ENCODE measurements around the gene PCDHGB2.

DNA sequence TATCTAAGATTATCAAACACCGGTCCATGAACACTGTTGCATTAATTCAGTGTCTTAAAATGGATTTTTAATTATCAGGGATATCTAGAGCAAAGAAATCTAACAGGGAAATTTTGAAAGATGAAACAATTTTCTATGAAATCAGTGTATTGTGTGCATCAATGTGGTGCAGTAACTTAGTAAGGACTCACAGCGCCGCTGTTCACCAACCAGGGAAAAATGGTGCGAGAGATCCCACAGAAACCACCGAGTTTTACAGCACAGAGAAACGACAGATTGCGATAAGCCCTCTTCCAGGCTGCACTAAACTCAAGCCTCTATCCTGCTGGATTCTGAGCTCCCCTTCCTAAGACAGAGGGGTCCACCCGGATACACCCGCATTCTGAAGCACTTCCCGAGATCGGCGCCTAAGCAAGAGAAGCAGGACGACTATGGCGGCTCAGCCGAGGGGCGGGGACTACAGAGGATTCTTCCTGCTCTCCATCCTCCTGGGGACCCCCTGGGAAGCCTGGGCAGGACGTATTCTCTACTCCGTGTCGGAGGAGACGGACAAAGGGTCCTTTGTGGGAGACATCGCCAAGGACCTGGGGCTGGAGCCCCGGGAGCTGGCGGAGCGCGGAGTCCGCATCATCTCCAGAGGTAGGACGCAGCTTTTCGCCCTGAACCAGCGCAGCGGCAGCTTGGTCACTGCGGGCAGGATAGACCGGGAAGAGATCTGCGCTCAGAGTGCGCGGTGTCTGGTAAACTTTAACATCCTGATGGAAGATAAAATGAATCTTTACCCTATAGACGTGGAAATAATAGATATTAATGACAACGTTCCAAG, 22.9 kb downstream of the PCDHGB2 start, which contains the start of gene PCDHGA7:
- TF ChIP-seq POLR2A (IDR thresholded peaks at IDR 0.05; ENCODE audit: control extremely low read depth in 1 of 2, low read depth in 2 of 2, low read length in 2 of 2) (no peak), ASH2L (IDR thresholded peaks at IDR 0.05; ENCODE audit: low read length) (no peak), EP300 (IDR thresholded peaks at IDR 0.05; ENCODE audit: borderline replicate concordance in 1 of 2, low read depth in 2 of 2, low read length in 2 of 2) (no peak), SRF (IDR thresholded peaks at IDR 0.05; ENCODE audit: low read depth, low read length) (no peak), POLR2AphosphoS5 (IDR thresholded peaks at IDR 0.05; ENCODE audit: low read depth, low read length) (no peak), ZNF274 (IDR thresholded peaks at IDR 0.05; ENCODE audit: borderline replicate concordance, extremely low read depth, low read length) (no peak)
- TF ChIP-seq, protein P1, sequence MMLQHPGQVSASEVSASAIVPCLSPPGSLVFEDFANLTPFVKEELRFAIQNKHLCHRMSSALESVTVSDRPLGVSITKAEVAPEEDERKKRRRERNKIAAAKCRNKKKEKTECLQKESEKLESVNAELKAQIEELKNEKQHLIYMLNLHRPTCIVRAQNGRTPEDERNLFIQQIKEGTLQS (IDR thresholded peaks at IDR 0.05; ENCODE audit: insufficient read depth, low read depth, low read length) = no peak
- TF ChIP-seq, protein P2, sequence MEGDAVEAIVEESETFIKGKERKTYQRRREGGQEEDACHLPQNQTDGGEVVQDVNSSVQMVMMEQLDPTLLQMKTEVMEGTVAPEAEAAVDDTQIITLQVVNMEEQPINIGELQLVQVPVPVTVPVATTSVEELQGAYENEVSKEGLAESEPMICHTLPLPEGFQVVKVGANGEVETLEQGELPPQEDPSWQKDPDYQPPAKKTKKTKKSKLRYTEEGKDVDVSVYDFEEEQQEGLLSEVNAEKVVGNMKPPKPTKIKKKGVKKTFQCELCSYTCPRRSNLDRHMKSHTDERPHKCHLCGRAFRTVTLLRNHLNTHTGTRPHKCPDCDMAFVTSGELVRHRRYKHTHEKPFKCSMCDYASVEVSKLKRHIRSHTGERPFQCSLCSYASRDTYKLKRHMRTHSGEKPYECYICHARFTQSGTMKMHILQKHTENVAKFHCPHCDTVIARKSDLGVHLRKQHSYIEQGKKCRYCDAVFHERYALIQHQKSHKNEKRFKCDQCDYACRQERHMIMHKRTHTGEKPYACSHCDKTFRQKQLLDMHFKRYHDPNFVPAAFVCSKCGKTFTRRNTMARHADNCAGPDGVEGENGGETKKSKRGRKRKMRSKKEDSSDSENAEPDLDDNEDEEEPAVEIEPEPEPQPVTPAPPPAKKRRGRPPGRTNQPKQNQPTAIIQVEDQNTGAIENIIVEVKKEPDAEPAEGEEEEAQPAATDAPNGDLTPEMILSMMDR (IDR thresholded peaks at IDR 0.05; ENCODE audit: control extremely low read depth in 1 of 3, insufficient read depth in 1 of 3, low read depth in 1 of 3, low read length in 3 of 3) = no peak

Data from H1 (cell line).